LNCaP clone FGC (cell line): ENCODE measurements around the gene PAOX.
"Not testable (repeated sequence)": the region's sequence is repeated elsewhere in the genome, so short reads cannot be mapped to it uniquely, and the experiment has no call there.

ENCODE experiments used
- DNase-seq: peaks from one replicate; pipeline ENCODE4 v3.0.0-alpha.2; 2011; ENCODE audit warnings: low read depth
- H3K4me3 ChIP-seq: 2 replicates; pipeline ENCODE4 v1.5.1; 2011; ENCODE audit warnings: mild to moderate bottlenecking, low read depth, low read length, control low read depth
- CTCF ChIP-seq: IDR thresholded peaks from 2 replicates; pipeline ENCODE4 v1.5.1; 2012; ENCODE audit warnings: mild to moderate bottlenecking; ENCODE audit not compliant: control insufficient read depth, insufficient read depth; ENCODE audit errors: extremely low read depth

Gene PAOX

DNA sequence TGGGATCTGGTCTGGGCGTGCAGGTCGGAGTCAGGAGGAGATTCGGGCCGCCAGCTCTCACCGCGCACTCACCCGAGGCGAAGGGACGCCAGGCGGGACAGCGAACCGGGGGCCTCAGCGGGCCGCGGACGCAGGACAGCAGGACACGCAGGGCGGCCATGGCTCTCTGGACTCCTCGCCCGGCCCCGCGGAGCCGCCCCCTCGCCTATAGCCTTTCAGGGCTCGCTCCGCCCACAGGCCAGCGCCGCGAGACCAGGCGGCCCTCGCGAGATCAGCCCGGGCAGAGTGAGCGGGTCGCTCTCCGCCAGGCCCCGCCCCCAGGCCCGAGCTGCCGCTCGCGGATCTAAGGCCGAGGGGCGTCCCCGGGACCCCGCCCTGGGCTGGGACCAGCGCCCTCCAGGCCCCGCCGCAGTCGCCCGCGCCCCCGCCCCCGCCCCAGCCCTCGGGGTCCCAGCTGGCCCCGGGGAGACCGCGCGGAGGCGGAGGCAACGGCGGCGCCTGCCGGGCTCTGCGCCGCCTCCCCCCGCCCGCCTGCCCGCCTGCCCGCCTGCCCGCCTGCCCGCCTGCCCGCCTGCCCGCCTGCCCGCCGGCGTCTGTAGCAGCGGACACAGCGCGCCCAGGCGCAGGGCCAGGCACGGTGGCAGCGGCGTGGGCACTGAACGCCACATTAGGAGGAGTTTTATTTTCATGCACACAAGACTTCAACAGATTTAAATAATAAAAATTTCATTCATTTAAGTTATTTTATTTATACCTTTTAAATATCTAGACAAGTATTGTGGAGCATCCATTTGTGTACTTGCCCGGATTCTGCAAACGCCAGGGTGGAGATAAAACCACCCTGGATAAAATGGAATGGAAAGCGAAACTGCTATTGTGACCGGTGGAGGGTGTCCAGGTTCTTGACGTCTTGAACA is 5.6 kb upstream of the PAOX start, which contains the start of gene ECHS1:
ECHS1 (minus strand) TSS at position 181 of the 917 bp plus-strand sequence; CDS start at position 160, 21 bp downstream.
- H3K4me3 ChIP-seq: peak within 1 kb of the TSS; percentile 69
- no peak for TF ChIP-seq CTCF
- peak; percentile 63 for DNase-seq

DNA sequence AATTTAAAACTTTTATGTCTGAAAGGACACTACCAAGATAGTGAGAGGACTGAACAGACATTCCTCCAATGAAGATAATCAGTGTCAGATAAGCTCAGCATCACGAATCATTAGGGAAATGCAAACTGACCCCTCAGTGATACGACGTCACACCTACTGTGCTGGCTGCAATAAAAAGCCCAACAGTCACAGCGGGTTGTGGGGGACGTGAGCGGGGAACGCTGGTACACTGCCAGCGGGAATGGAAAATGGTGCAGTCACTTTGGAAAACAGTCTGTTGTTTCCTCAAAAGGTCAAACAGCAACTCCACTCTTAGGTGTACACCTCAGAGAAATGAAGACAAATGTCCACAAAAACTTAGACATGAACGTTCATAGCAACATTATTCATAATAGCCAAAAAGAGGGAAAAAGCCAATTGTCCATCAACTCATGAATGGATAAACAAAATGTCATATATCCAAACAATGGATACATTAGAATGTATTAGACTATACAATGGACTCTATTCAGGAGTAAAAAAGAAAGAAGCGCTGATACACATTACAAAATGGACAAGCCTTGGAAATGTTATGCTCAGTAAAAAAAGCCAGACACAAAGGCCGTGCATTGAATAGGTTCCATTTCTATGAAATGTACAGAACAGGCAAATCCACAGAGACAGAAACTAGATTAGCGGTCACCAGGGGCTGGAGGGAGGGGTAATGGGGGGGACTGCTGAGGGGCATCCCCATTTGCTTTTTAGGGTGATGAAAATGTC is 3.5 kb upstream of the PAOX start:
- no peak for DNase-seq
- no peak overlapping the region for H3K4me3 ChIP-seq
- TF ChIP-seq CTCF: no peak

DNA sequence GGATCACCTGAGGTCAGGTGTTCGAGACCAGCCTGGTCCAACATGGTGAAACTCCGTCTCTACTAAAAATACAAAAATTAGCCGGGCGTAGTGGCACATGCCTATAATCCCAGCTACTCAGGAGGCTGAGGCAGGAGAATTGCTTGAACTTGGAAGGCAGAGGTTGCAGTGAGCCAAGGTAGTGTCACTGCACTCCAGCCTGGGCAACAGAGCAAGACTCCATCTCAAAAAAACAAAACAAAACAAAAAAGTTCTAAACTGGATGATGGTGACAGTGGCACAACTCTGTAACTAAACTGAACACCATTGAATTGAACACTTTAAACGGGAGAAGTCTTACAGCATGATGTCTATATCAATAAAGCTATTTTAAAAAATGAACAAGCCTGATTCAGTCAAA is 2.9 kb upstream of the PAOX start:
- DNase-seq, H3K4me3 ChIP-seq: not testable (repeated sequence)

DNA sequence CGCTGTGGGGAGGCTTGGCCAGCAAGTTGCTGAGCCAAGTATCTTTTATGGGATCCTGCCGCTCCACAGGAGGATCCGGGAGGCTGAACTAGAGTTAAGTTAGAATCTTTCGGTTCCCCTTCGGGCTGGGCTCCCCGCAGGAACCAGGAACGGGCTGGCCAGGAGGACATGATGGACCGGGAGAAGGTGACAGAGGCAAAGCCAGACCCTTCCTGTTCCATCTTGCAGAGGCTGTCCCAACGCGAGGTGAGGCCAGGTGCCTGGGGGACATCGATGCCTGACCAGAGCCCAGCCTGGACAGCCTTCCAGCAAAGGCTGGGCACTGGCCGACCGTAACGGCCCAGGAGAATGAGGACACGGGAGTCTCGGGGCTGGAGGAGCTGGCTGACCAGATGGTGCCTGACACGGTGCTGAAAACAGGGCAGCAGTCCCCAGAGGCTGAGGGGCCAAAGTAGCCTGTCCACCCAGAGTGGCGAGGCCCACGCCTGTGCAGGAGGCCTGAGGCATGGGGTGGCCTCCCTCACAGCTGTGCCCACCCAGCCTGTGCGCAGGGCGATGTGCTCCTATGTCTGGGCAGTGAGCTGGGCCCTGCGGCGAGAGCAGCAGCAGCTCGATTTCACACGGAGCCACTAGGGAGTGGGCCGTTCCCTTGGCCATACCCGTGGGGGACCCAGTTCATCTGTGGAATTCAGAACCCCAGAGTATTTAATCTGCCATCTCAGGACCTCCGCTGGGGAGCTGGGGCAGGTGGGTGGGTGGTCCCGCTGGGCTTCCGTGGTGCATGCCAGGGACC is 1.8 kb upstream of the PAOX start:
- no peak for TF ChIP-seq CTCF
- no peak overlapping the region for H3K4me3 ChIP-seq
- no peak for DNase-seq

DNA sequence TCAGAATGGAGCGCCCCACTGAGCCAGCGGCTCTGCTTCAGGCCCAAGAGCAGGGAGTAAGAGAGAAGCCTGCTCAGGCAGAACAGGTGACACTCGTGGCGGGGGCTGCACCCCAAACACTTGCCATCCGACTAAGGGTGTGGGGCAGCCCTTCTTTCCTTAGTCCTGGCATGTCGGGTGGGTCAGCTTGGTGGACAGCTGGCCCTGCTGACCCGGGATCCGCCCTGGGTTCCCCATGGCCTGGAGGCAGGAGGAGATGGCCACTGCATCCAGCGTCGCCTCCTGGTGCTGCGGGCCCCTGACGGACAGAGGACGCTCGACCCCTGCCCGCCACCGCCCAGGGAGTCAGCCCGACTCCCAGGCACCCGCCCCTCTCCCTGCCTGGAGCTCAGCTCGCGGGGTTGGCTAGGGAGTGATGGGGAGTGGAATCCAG is 1.2 kb upstream of the PAOX start:
- no peak for DNase-seq
- TF ChIP-seq CTCF: no peak
- peak overlapping the region; percentile 66 for H3K4me3 ChIP-seq

- no peak for DNase-seq
- peak overlapping the region; percentile 66 for H3K4me3 ChIP-seq
- no peak for TF ChIP-seq CTCF
Observed at GRCh38 chr10:133378251-133379096, 588 bp upstream of the PAOX start.
